Thyroid gland (tissue), 4 donors: ENCODE measurements around the gene CCBE1. TPM values are rescaled to one million over a fixed set of nuclear protein-coding genes. Genes with fewer than 3 reads are reported as not detected.

ENCODE experiments used
- DNase-seq, 2 donors: peaks; one replicate each; pipeline ENCODE4 v3.0.0-alpha.2; 2019
- H3K27ac ChIP-seq, 3 donors: fragments of 200-600 bp; sonication (generic); 1 replicate in 2 of 3; 2 replicates in 1 of 3; pipeline ENCODE4 v1.5.1; 2016 to 2019; ENCODE audit warnings: mild to moderate bottlenecking in 1 of 3, moderate library complexity in 1 of 3
- H3K27me3 ChIP-seq: fragments of 200-600 bp; sonication (generic); one replicate; pipeline ENCODE4 v1.5.1; 2019
- H3K36me3 ChIP-seq, 2 donors: fragments of 200-600 bp; sonication (generic); one replicate each; pipeline ENCODE4 v1.5.1; 2016 to 2019
- H3K4me1 ChIP-seq, 2 donors: fragments of 200-600 bp; sonication (generic); one replicate each; pipeline ENCODE4 v1.5.1; 2017 to 2019
- H3K4me3 ChIP-seq, 3 donors: fragments of 200-600 bp; sonication (generic); replicated peaks in 1 of 3; 1 replicate in 2 of 3; 2 replicates in 1 of 3; pipeline ENCODE4 v1.5.1; 2016; ENCODE audit warnings: mild to moderate bottlenecking in 1 of 3
- H3K9me3 ChIP-seq: fragments of 200-600 bp; sonication (generic); one replicate; pipeline ENCODE4 v1.5.1; 2017
- CTCF ChIP-seq, 6 experiments: fragments of 200-600 bp in 3 of 6; fragments of 450-650 bp in 3 of 6; sonication (generic) in 3 of 6; IDR thresholded peaks; one replicate each; pipeline ENCODE4 v1.5.1; 2016 to 2019; ENCODE audit warnings: antibody characterized with exemption in 6 of 6, mild to moderate bottlenecking in 2 of 6, inconsistent platforms in 1 of 6, moderate library complexity in 1 of 6
- POLR2A ChIP-seq, 2 donors: fragments of 450-650 bp; IDR thresholded peaks; one replicate each; pipeline ENCODE4 v1.6.1; 2017; ENCODE audit warnings: antibody characterized with exemption in 2 of 2, mild to moderate bottlenecking in 2 of 2, moderate library complexity in 1 of 2
- WGBS, 2 donors: methylation state at CpG; one replicate each; pipeline ENCODE4 v1.1.5; 2017; 5-methylcytosine and 5-hydroxymethylcytosine counted together
- intact Hi-C: fragments of 100-400 bp; cut with DNase I; formaldehyde crosslinking; loops from one replicate; pipeline ENCODE4 v1.15.1; 2023
- total RNA-seq, 4 donors: library from RNA; depleted of rRNA; stranded (reverse); fragments of >200 nt; gene quantifications; one replicate each; pipeline ENCODE4 v1.2.3, GENCODE V29; 2016

Gene CCBE1
- total RNA-seq, 4 donors from 2014 or later, result 0.34 to 9.0 (median 1.1) TPM

DNA sequence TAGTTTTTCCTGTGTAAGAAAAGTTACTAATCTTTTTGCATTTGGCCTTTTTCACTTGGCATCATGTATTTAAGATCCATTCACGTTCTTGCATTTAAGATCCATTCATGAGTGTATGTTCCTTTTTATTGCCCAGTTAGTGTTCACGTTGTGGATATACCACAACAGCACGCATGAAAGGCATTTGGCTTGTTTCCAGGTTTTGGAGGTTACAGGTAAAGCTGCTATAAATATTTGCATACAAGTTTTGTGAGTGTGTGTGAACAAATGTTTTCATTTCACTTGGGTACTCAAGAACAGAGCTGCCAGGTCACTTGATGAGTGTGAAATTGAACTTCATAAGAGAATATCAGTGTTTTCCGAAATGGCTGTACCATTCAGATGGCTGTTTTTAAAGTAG, 121.2 kb downstream of the CCBE1 start:
- no peak overlapping the region for H3K27ac ChIP-seq
- intact Hi-C loops, result no loop called here
- TF ChIP-seq POLR2A (IDR thresholded peaks at IDR 0.05) (no peak), CTCF (IDR thresholded peaks at IDR 0.05) (no peak)
- WGBS, 2 donors, result 83 to 88% methylated on average over 4 of the region's 4 CpGs
- no peak overlapping the region for H3K4me3 ChIP-seq
- H3K36me3 ChIP-seq, result no peaks in the 10 kb centered on the region
- no peak for DNase-seq
- H3K9me3 ChIP-seq, result no peaks in the 10 kb centered on the region
- no peaks in the 10 kb centered on the region for H3K4me1 ChIP-seq
- H3K27me3 ChIP-seq, result no peaks in the 10 kb centered on the region

- Histone ChIP-seq H3K9me3 (no peaks in the 10 kb centered on the region), H3K4me1 (peaks cover 0 to 4% of the 10 kb centered on the region in 2 donors), H3K36me3 (no peaks in the 10 kb centered on the region), H3K27me3 (no peaks in the 10 kb centered on the region), H3K27ac (no peak overlapping the region), H3K4me3 (no peak overlapping the region)
- intact Hi-C loops, result no loop called here
- TF ChIP-seq CTCF (IDR thresholded peaks at IDR 0.05) (no peak), POLR2A (IDR thresholded peaks at IDR 0.05) (no peak)
- no peak for DNase-seq
- 88 to 89% methylated on average over 2 of the region's 2 CpGs for WGBS, 2 donors
Measured at GRCh38 chr18:59573962-59574361, 123.3 kb downstream of the CCBE1 start.

- no peak for TF ChIP-seq POLR2A (IDR thresholded peaks at IDR 0.05)
- TF ChIP-seq CTCF (IDR thresholded peaks at IDR 0.05), result no peak
- 68 to 79% methylated on average over 2 of the region's 2 CpGs for WGBS, 2 donors
- no peaks in the 10 kb centered on the region for H3K36me3 ChIP-seq
- no peak for DNase-seq
- intact Hi-C loops, result no loop called here
- no peaks in the 10 kb centered on the region for H3K27me3 ChIP-seq
- no peak overlapping the region for H3K4me3 ChIP-seq
- peaks cover 0 to 4% of the 10 kb centered on the region in 2 donors for H3K4me1 ChIP-seq
- H3K9me3 ChIP-seq, result no peaks in the 10 kb centered on the region
- H3K27ac ChIP-seq, result no peak overlapping the region
Measured at GRCh38 chr18:59571902-59572301, 125.3 kb downstream of the CCBE1 start.

GRCh38 chr18:59570796-59571195, 126.4 kb downstream of the CCBE1 start:
- no peak for DNase-seq
- TF ChIP-seq POLR2A (IDR thresholded peaks at IDR 0.05) (no peak), CTCF (IDR thresholded peaks at IDR 0.05) (no peak)
- intact Hi-C loops, result no loop called here
- Histone ChIP-seq H3K4me3 (no peak overlapping the region), H3K9me3 (no peaks in the 10 kb centered on the region), H3K27me3 (no peaks in the 10 kb centered on the region), H3K36me3 (no peaks in the 10 kb centered on the region), H3K4me1 (peaks cover 0 to 4% of the 10 kb centered on the region in 2 donors), H3K27ac (no peak overlapping the region)
- WGBS, 2 donors, result 81 to 88% methylated on average over 6 of the region's 6 CpGs

GRCh38 chr18:59570101-59570775, 127.0 kb downstream of the CCBE1 start:
- TF ChIP-seq POLR2A (IDR thresholded peaks at IDR 0.05), result no peak
- TF ChIP-seq CTCF (IDR thresholded peaks at IDR 0.05), result no peak
- intact Hi-C loops, result no loop called here
- WGBS, 2 donors, result 68 to 81% methylated on average over 6 of the region's 6 CpGs

More at GRCh38 chr18:59570101-59570775, 127.0 kb downstream of the CCBE1 start:
- H3K4me1 ChIP-seq, result peaks cover 0 to 4% of the 10 kb centered on the region in 2 donors
- H3K9me3 ChIP-seq, result no peaks in the 10 kb centered on the region
- no peaks in the 10 kb centered on the region for H3K27me3 ChIP-seq
- no peaks in the 10 kb centered on the region for H3K36me3 ChIP-seq
- no peak overlapping the region for H3K4me3 ChIP-seq
- DNase-seq, result no peak
- H3K27ac ChIP-seq, result no peak overlapping the region
